ENCODE results near the gene TTLL6. TPM values are rescaled to one million over a fixed set of nuclear protein-coding genes. Genes with fewer than 3 reads are reported as not detected.
A peak's percentile ranks its signal among the peaks of the same experiment; 100 is the strongest.
"Not testable (repeated sequence)": the region's sequence is repeated elsewhere in the genome, so short reads cannot be mapped to it uniquely, and the experiment has no call there.

Gene TTLL6
- total and polyA plus RNA-seq, 2 donors from 2014 or later, result 2.3 to 4.2 TPM

- TF ChIP-seq CTCF (IDR thresholded peaks at IDR 0.05; ENCODE audit: borderline replicate concordance, extremely low read depth, insufficient read depth), result no peak
- Histone ChIP-seq H3K4me1 (ENCODE audit: control insufficient read depth in 2 of 3, insufficient read depth in 2 of 3, low read depth in 1 of 3, low read length in 3 of 3) (peaks cover 0 to 61% (median 45%) of the 10 kb centered on the region in 3 donors), H3K36me3 (ENCODE audit: control insufficient read depth in 2 of 3, insufficient read depth in 3 of 3, low read length in 3 of 3) (no peaks in the 10 kb centered on the region), H3K4me3 (ENCODE audit: low read length in 3 of 3) (no peak overlapping the region), H3K27me3 (ENCODE audit: control insufficient read depth, insufficient read depth, low read length) (no peaks in the 10 kb centered on the region), H3K9ac (ENCODE audit: low read length in 3 of 3) (no peak overlapping the region), H3K9me3 (ENCODE audit: control insufficient read depth in 2 of 3, insufficient read depth in 1 of 3, low read length in 3 of 3) (no peaks in the 10 kb centered on the region), H3K27ac (ENCODE audit: low read depth in 2 of 2, low read length in 2 of 2) (peak overlapping the region in 1 of 2 donors; percentile 0)
- FAIRE-seq (no peak), DNase-seq (no peak)
- intact Hi-C loops (cut with DNase I), result loop anchor here (5.0 kb wide), 1 partner anchor 77 kb away; no protein-coding TSS in a partner anchor
Measured at GRCh38 chr17:48800626-48801217, 16.3 kb downstream of the TTLL6 start.

DNA sequence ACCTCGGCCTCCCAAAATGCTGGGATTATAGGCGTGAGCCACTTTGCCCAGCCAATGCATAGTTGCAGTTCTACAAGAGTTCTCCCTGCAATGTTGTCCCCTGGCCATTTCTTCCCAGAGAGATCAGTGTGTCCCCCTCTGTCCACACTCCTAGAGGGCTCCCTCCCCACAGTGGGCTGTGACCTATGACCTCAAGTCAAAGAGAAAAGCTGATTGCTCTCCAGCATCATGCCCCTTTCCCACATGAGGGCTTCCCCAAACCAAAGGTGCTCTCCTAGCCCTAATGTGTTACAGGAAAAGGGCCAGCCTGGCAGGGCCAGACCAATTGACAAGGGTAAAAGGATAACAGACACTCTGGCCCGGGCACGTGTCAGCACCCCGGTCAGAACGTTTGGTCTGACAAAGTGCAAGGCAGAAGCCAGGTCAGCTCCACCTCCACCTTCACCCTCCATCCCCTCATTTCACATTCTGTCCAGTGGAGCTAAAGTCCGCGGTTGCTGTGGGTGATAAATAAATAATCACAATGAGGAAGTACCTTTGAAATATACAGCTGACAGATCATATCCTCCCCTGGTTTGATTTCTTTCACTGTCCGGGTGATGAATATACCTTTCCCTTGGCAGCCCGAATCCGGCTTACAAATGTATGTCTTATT is 17.8 kb downstream of the TTLL6 start:
- Histone ChIP-seq H3K27ac (ENCODE audit: low read depth in 2 of 2, low read length in 2 of 2) (peak overlapping the region; percentile 45 to 79), H3K4me3 (ENCODE audit: low read length in 3 of 3) (no peak overlapping the region), H3K36me3 (ENCODE audit: control insufficient read depth in 2 of 3, insufficient read depth in 3 of 3, low read length in 3 of 3) (no peaks in the 10 kb centered on the region), H3K4me1 (ENCODE audit: control insufficient read depth in 2 of 3, insufficient read depth in 2 of 3, low read depth in 1 of 3, low read length in 3 of 3) (peaks cover 0 to 64% (median 51%) of the 10 kb centered on the region in 3 donors), H3K9me3 (ENCODE audit: control insufficient read depth in 2 of 3, insufficient read depth in 1 of 3, low read length in 3 of 3) (no peaks in the 10 kb centered on the region), H3K27me3 (ENCODE audit: control insufficient read depth, insufficient read depth, low read length) (no peaks in the 10 kb centered on the region), H3K9ac (ENCODE audit: low read length in 3 of 3) (no peak overlapping the region)
- FAIRE-seq (no peak), DNase-seq (no peak)
- intact Hi-C loops (cut with DNase I), result loop anchor here (10.0 kb wide), 1 partner anchor 74 kb away; the partner anchor contains the start of genes HOXB13, PRAC1 and PRAC2
- TF ChIP-seq CTCF (IDR thresholded peaks at IDR 0.05; ENCODE audit: borderline replicate concordance, extremely low read depth, insufficient read depth), result no peak

GRCh38 chr17:48796163-48796522 is 20.9 kb downstream of the TTLL6 start:
- not testable (repeated sequence) for H3K27me3 ChIP-seq (ENCODE audit: control insufficient read depth, insufficient read depth, low read length); H3K9me3 ChIP-seq (ENCODE audit: control insufficient read depth in 2 of 3, insufficient read depth in 1 of 3, low read length in 3 of 3); H3K36me3 ChIP-seq (ENCODE audit: control insufficient read depth in 2 of 3, insufficient read depth in 3 of 3, low read length in 3 of 3); FAIRE-seq; H3K4me3 ChIP-seq (ENCODE audit: low read length in 3 of 3); DNase-seq; H3K9ac ChIP-seq (ENCODE audit: low read length in 3 of 3)
- intact Hi-C loops (cut with DNase I), result loop anchor here (10.0 kb wide), 1 partner anchor 71 kb away; the partner anchor contains the start of genes HOXB13, PRAC1 and PRAC2
- H3K27ac ChIP-seq (ENCODE audit: low read depth in 2 of 2, low read length in 2 of 2), result peak overlapping the region in 1 of 2 donors; percentile 78
- peaks cover 0 to 60% (median 56%) of the 10 kb centered on the region in 3 donors for H3K4me1 ChIP-seq (ENCODE audit: control insufficient read depth in 2 of 3, insufficient read depth in 2 of 3, low read depth in 1 of 3, low read length in 3 of 3)

DNA sequence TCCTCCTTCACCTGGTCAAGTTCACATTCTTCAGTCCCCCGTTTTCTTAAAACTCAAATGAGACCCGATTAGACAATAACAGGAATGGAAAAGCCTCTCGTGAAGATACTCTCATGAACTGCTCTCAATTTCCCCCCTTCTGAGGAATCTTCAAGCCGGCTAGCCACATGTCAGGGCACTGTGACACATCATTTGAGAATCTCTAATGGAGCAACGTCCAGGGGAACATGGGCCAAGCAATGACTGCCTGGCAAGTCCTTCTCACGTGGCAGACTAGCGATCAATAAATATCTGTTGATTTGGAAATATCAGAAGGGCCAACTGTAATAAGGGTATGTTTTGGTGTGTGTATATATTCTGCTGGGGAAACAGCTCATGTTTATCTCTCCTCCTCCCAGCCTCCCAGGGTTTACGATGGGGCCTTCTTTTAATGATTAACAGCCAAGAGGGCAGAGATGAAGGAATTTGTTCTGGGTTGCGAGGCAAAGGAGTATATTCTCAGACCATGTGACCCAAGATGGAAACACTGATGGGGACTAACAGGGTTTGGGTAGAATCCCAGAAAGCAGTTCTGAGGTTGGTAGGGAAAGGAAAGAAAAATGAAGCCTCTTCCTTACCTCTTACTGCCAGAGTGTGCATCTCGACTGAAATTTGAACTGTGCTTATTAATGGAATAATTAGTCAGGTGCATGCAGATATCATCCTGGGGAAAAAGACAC is 21.4 kb downstream of the TTLL6 start:
- Histone ChIP-seq H3K9me3 (ENCODE audit: control insufficient read depth in 2 of 3, insufficient read depth in 1 of 3, low read length in 3 of 3) (no peaks in the 10 kb centered on the region), H3K4me3 (ENCODE audit: low read length in 3 of 3) (no peak overlapping the region), H3K9ac (ENCODE audit: low read length in 3 of 3) (no peak overlapping the region), H3K27me3 (ENCODE audit: control insufficient read depth, insufficient read depth, low read length) (no peaks in the 10 kb centered on the region), H3K36me3 (ENCODE audit: control insufficient read depth in 2 of 3, insufficient read depth in 3 of 3, low read length in 3 of 3) (no peaks in the 10 kb centered on the region), H3K27ac (ENCODE audit: low read depth in 2 of 2, low read length in 2 of 2) (peak overlapping the region; percentile 61 to 78), H3K4me1 (ENCODE audit: control insufficient read depth in 2 of 3, insufficient read depth in 2 of 3, low read depth in 1 of 3, low read length in 3 of 3) (peaks cover 0 to 57% (median 54%) of the 10 kb centered on the region in 3 donors)
- peak in 4 of 5 donors; percentile 61 to 92 (median 80) for DNase-seq
- no peak for FAIRE-seq
- intact Hi-C loops (cut with DNase I), result loop anchor here (10.0 kb wide), 1 partner anchor 71 kb away; the partner anchor contains the start of genes HOXB13, PRAC1 and PRAC2
- no peak for TF ChIP-seq CTCF (IDR thresholded peaks at IDR 0.05; ENCODE audit: borderline replicate concordance, extremely low read depth, insufficient read depth)
